Stimulated activated CD4-positive, alpha-beta T cell treated with anti-CD3 and anti-CD28 coated beads, Interleukin-12 subunit alpha, Interleukin-12 subunit beta, amount 100 ng/mL, for 24 hours (primary cell): ENCODE measurements around the gene PIEZO1.

ENCODE experiments used
- DNase-seq, 2 experiments: peaks; one replicate each; pipeline ENCODE4 v3.0.0-alpha.2; 2020; ENCODE audit warnings: low read depth in 2 of 2

Gene PIEZO1

DNA sequence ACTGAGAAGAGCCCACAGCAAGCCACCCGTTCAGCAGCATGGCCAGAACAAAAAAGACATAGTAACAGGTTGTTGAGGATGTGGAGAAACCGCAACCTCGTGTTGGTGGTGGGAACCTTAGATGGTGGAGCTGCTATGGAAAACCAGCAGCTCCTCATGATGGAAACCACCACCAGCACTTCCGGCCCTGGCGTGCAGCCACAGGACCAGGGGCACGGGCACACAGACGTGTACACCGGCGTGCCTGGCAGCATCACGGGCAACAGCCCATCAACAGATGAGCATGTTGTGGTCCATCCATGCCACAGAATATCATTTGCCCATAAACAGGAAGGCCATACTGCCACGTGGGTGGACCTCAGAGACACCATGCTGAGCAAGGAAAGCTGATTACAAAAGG is 66.8 kb downstream of the PIEZO1 start:
- no peak for DNase-seq

DNA sequence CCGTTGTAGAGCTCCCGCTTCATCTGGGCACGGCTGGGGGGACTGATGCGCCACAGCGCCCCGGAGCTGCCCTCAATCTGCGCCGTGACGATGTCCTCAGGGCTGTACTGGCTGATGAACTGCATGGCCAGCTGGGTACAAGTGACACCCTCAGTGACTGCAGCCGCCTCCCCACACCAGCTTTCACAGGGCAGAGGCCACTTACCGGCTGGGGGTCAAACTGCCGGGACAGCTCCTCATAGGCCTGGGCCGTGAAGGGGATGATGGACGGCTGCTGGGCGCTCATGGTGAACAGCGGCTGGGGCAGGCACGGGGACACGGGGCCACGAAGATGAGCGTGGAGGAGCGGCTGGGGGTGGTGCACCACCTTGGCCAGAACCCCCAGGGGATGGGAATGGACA is 68.4 kb downstream of the PIEZO1 start:
- no peak for DNase-seq

DNA sequence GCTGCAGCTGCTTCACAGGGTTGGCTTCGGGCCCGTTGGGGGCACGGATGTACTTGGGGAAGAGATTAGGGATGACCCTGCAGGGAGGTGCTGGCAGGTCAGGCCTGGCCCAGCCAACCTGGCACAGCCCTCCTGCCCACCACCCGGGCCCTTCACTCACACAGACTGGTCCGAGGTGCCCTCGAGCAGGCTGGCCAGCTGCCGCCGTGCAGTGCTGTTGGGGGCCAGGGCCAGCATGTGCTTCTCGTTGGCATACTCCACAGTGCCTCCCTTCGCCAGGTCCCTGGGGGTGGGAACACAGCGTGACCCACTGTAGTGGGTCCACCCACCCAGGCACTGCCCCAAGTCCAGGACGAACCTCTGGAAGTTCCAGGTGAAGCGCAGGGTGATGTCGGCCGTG is 68.8 kb downstream of the PIEZO1 start:
- DNase-seq, result no peak

GRCh38 chr16:88715312-88716190 is 69.5 kb downstream of the PIEZO1 start:
- DNase-seq, result no peak

DNA sequence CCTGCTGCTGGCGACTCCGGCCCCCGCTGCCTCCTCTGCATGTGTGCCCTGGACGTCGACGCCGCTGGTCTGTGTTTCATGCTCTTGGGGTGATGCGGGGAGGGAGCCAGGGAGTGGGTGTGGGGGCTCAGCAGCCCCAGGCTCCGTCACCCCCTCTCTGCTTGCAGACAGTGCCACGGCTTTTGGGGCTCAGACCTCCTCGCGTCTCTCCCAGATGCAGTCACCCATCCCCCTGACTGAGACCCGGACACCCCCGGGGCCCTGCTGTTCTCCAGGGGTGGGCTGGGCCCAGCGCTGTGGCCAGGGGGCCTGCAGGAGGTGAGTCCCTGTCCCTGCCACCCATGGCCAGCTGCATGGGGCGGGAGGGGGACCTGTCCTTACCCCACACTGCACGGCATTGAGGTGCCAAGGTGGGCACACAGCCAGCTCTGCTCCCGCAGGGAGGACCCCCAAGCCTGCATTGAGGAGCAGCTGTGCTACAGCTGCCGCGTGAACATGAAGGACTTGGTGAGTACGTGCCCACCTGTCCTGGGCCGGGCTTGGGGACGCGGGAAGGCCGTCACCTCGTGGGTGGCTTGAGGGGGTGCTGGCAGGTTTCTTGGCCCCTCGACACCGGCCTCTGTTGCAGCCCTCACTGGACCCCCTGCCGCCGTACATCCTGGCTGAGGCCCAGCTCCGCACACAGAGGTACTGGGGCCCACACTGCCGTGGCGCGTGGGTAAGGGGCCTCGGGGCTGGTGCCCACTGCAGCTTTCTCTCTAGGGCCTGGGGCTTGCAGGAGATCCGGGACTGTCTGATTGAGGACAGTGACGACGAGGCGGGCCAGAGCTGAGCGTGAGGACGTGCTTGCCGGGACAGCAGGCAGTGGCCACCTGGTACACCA is 70.4 kb downstream of the PIEZO1 start:
- DNase-seq, result no peak

DNA sequence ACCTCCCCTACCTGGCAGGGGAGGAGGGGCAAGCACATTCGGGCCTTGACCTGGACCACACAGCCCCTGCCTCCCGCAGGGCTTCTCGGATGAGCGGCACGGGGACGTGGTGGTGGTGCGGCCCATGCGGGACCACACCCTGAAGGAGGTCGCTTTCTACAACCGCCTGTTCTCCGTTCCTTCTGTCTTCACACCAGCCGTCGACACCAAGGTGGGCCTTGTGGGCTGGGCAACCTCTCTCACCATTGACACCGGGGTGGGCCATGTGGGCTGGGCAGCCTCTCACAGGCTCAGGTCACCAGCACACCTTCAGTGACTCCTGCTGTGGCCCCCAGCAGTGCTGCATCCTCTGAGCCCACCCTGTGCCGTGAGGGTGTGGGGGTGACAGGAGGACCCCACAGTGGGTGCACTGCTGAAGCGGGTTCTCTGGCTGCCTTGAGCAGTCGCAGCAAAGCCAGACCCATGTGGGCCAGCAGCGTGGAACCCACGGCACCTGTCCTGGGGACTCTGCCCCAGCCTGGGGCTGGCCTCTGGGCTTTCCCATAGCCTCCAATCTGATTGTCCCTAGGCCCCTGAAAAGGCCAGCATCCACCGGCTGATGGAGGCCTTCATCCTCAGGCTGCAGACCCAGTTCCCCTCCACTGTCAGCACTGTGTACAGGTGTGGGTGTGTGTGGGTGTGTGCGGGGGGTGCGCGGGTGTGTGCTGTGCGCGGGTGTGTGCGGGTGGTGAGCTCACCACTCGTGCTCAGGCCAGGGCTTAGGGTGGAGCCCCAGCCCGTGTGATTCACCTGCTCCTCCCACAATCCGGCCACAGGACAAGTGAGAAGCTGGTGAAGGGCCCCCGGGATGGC is 71.2 kb downstream of the PIEZO1 start:
- DNase-seq, result no peak

DNA sequence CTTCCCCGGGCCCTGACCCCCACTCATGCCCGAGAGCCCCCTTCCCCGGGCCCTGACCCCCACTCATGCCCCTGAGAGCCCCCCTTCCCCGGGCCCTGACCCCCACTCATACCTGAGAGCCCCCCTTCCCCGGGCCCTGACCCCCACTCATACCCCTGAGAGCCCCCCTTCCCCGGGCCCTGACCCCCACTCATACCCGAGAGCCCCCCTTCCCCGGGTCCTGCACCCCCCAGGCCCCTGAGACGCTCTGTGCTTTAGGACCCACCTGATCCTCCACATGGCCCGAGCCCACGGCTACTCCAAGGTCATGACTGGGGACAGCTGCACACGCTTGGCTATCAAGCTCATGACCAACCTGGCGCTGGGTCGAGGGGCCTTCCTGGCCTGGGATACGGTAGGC is 72.0 kb downstream of the PIEZO1 start:
- DNase-seq, result no peak

- no peak for DNase-seq
Observed at GRCh38 chr16:88712362-88712979, 72.5 kb downstream of the PIEZO1 start.

DNA sequence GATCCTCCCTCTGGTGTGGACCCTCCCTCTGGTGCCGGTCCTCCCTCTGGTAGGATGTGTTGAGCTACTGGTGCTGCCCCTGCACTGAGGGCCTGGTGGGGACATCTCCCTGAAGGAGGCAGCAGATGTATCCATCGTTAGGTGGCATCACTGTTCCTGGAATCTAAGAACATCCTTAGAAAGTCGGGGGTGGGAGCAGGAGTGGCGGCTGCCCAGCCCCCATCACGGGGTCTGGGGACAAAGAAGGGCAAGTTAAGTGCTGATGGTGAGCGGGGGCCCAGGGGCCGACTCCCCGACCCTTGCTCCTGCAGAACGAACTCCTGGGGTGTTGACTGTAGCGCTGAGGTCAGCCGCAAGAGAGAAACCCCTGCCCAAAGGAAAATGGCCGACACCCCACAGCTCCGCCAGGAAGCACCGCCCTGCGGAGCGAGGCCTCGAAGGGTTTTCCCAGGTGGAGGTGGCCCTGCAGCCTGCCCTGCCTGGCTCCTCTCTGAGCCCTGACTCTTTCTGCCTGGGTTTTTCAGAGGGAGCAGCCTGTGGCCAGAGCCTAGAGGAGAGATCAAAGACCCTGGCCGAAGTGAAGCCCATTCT is 73.2 kb downstream of the PIEZO1 start:
- no peak for DNase-seq

- DNase-seq, result no peak
Observed at GRCh38 chr16:88710556-88710955, 74.5 kb downstream of the PIEZO1 start.

DNA sequence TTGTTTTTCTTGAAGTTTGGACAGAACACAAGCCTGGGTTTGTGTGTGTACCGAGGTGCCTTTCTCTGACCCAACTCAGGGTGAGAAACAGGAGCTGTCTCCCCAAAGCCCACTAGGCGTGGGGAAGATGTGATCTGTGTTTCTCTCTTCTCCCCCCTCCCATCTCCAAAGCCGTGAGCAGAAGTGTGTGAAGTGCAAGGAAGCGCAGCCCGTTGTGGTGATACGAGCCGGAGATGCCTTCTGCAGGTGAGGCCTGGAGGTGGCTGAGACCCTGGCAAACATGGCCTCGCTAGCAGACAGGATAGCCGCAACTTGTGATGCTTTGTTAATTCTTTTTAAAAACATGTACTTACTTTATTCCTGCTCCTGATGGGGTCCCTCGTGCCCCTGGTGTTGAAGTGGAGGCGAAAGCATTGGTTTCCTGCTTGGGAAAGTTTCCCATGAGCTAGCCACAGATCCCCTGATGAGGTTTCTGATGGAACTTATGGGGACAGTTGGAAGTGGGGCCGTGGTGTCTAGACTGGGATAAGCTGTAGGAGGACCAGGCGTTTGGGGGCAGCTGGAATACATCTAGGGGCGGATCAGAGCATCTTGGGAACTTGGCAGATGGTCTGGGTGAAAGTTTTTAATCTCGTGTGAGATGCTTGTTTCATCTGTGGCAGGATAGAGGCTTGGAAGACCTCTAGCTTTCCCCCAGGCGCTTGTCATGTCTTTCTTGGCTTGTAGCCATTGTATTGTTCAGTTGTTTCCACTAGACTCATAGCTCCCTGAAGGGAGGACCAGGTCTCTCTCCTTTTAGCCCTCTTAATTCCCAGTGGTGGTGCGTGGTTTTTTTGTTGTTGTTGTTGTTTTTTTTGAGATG is 77.8 kb downstream of the PIEZO1 start:
- no peak for DNase-seq

GRCh38 chr16:88706229-88706964 is 78.6 kb downstream of the PIEZO1 start, which contains the start of the genes CTU2 and RNF166:
CTU2 (plus strand) TSS chr16:88706503; CDS start chr16:88706531, 28 bp downstream.
RNF166 (minus strand) TSS chr16:88706408; CDS start chr16:88706325, 83 bp downstream.
- peak; percentile 87 to 91 for DNase-seq

DNA sequence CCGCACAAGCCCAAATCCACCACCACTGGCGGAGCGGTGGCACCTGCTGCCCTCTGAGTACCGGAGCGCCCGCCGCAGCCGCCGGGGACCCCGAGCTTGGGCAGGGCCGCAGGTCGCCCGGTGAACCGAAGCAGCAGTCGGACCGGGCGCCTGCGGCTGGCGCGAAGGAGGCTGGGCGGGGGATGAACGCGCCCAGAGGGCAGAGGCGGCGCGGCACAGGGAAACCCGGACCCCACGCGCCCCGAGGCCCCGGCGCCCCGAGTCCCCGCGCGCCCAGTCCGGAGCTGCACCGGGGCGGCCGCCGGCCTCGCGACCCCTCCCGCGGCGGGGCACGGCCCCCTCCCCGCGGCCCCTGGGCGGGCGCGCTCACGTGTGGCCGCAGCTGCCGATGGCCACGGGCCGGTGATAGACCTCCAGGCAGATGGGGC is 79.2 kb downstream of the PIEZO1 start:
- no peak for DNase-seq

GRCh38 chr16:88705076-88705684 is 79.8 kb downstream of the PIEZO1 start:
- DNase-seq, result no peak

GRCh38 chr16:88703486-88704309 is 81.3 kb downstream of the PIEZO1 start:
- DNase-seq, result peak in 1 of 2 experiments; percentile 66

- DNase-seq, result no peak
Observed at GRCh38 chr16:88702371-88703210, 82.4 kb downstream of the PIEZO1 start.
